ENCODE data around the gene EYA2.

EYA2 gene

DNA sequence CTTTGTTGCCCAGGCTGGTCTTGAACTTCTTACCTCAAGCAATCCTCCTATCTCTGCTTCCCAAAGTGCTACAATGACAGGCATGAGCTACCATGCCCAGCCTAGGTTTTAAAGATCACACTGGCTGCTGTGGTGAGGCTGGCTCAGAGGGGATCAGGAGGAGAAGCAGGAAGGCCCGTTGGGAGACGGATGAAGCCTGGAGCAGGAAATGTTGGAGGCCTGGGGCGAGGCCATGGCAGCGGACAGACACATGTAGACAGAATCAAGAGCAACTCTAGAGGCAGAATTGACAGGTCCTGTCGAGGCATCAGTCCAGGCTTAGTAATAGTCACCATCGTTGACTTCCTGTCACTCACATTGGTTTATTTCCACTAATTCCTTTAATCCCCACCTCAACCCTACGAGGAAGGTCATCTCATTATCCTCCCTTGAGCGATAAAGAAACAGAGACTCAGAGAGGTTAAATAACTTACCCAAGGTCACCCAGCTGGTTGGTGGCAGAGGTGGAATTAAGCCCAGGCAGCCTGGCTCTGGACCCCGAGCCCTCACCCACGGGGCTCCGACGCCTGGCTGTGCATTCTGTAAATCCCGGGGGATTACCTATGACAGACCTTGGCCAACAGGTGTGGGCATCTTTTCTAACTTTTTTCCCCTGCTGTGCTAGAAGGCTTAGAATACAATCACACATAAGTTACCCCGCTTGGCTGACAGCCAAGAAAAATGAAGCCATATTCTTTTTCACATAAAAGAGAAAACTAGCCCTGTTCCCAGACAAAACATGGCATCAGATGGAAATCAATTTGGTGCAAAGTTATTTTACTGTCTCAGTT is 113.4 kb downstream of the EYA2 start:
- no peak for DNase-seq (ENCODE audit: low read depth)

DNA sequence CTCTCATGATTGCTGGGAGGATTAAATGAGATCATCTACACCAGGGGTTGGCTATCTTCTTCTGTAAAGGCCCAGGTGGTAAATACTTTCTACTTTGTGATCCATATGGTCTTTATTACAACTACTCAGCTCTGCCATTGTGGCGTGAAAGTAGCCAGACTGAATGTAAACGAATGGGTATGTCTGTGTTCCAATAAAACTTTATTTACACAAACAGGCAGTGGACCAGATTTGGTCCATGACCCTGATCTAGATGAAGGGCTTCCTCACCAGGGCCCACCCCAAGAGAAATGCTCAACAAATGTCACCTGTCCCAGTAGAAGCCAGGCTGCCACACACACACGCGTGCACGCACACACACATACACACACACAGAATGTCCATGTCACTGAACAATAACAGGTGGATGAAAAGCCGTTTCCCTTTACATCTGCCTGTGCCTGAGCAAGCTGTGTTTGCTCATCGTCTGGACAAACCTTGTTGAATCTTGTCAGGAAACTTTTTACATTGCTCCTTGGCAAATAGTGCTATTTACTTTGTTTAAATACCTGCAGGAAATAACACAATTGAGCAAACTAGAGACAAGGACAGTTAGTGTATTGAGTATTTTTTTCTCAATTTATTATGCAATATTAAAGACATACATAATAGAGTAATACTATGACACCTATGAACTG is 114.3 kb downstream of the EYA2 start:
- no peak for DNase-seq (ENCODE audit: low read depth)

DNA sequence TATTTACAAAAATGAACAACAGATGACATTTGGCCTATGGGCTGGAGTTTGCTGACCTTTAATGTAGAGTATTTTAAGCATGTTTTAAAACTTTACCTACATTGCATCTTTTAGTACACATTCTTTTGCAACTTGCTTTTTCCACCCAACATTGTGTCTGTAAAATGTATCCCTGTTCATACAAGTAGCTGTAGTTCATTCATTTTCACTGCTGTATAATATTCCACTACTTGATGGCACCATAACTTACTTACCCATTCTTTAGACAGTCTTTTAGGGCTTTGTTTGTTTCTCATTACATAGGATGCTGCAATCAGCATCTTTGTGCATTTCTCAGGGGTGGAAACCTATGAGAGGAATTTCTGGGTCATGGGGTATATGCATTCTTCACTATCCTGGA is 115.1 kb downstream of the EYA2 start:
- DNase-seq (ENCODE audit: low read depth) = no peak

- DNase-seq (ENCODE audit: low read depth) = no peak
Observed at GRCh38 chr20:47011984-47012383, 117.3 kb downstream of the EYA2 start.

- DNase-seq (ENCODE audit: low read depth) = no peak
Observed at GRCh38 chr20:47013606-47014005, 119.0 kb downstream of the EYA2 start.

GRCh38 chr20:47016068-47016664 is 121.5 kb downstream of the EYA2 start:
- DNase-seq (ENCODE audit: low read depth) = no peak

- DNase-seq (ENCODE audit: low read depth) = no peak
Observed at GRCh38 chr20:47018381-47018780, 123.7 kb downstream of the EYA2 start.

DNA sequence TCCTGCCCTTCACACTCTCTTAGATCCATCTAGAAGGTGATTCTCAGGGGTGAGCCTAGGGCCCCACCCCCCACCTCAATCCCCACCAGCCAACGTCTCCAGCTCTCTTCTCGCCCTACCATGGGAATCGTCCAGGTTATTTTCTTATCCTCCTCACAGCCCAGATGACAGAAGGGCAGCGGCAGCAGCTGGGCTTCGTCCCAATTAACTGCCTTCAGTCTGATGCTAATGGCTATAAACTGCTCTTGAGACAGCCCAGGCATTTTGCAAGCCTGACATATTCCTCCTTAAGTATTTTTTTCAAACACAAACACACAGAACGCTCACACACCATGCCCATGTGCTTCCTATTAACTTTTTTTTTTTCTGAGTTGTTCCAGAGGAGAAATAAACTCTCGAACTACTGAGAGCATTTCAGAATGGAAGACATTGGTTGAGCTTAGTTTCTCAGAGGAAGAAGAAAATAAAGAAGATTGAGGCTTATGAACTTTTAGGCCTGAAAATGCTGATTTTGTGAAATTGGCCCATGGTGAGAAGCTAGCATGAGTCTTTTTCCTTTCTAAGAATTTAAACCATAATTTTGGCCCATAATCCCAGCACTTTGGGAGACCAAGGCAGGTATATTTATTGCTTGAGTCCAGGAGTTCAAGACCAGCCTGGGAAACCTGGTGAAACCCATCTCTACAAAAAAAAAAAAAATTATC is 124.6 kb downstream of the EYA2 start:
- peak; percentile 88 for DNase-seq (ENCODE audit: low read depth)

GRCh38 chr20:47020231-47020630 is 125.6 kb downstream of the EYA2 start:
- DNase-seq (ENCODE audit: low read depth) = peak; percentile 21

- DNase-seq (ENCODE audit: low read depth) = no peak
Observed at GRCh38 chr20:47021850-47022249, 127.2 kb downstream of the EYA2 start.

GRCh38 chr20:47024461-47024937 is 129.9 kb downstream of the EYA2 start:
- peak; percentile 53 for DNase-seq (ENCODE audit: low read depth)

- no peak for DNase-seq (ENCODE audit: low read depth)
Observed at GRCh38 chr20:47027042-47027441, 132.4 kb downstream of the EYA2 start.

DNA sequence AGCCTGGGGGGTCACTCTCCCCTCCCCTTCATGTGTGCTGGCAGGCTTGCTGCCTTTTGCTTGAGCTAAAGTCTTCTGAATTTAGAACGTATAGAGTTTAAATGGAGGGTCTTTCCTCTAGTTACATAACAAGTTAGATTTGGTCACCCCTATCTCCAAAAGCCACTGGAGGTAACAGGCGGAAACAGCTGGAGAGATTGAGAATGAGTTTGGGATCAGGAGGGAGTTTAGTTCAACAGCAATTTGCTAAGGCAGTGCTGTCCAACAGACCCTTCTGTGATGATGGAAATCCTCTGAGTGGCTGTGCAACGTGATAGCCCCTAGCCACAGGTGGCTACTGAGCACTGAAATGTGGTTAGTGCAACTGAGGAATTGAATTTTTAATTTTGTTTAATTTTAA is 132.8 kb downstream of the EYA2 start:
- DNase-seq (ENCODE audit: low read depth) = no peak

DNA sequence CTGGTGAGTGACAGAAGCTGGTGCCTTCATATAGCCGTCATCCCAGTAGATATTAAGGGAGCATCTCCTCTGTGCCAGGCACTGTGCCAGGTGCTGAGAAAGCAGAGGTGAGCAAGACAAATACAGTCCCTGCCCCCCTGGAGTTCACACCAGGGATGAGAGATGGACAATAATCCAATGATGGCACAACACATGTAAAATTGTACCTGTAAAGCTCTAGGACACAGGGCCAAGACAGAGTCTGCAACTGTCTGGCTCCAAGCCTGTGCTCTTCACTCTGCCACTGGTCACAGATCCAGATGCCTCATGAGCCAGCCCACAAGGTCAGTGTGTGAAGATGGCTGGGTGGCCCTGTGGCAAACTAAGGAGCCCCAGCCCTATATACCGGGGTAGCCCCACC is 133.8 kb downstream of the EYA2 start:
- no peak for DNase-seq (ENCODE audit: low read depth)

DNA sequence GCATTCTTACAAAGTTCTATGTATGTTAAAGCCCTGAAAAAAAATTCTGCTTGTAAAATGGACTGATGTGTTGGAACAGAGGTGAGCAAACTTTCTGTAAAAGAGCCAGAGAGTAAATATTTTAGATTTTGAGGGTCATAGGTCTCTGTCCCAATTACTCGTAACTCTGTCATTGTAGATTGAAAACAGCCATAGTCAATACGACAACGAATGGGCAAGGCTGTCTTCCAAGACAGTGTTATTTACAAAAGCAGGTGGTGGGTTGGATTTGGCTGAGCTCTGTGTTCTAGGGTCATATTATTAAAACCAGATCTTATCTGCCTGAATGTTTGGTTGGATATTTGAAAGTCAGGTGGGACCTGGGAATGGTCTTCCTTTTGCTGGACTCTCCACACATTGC is 135.2 kb downstream of the EYA2 start:
- DNase-seq (ENCODE audit: low read depth) = no peak

- DNase-seq (ENCODE audit: low read depth) = no peak
Observed at GRCh38 chr20:47030271-47030810, 135.7 kb downstream of the EYA2 start.

GRCh38 chr20:47031004-47031403 is 136.4 kb downstream of the EYA2 start:
- DNase-seq (ENCODE audit: low read depth) = no peak

DNA sequence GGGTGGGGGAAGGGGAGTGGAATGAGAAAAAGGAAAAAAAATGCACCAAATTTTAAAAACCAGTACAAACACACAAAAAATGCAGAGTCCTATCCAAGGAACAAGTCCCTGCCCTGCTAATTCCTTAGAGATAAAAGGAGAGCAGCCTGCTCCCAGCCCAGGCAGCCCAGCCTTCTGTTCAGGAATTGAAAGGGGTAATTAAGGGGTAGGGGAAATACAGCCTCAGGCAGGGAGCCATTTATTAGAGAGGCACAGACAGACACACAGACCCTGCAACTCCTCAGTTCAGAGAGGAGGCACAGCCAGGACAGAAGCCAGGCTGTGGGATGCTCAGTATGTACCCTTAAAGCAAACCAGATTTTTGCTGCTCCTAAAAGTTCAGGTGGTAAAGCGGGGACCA is 137.2 kb downstream of the EYA2 start:
- DNase-seq (ENCODE audit: low read depth) = no peak

DNA sequence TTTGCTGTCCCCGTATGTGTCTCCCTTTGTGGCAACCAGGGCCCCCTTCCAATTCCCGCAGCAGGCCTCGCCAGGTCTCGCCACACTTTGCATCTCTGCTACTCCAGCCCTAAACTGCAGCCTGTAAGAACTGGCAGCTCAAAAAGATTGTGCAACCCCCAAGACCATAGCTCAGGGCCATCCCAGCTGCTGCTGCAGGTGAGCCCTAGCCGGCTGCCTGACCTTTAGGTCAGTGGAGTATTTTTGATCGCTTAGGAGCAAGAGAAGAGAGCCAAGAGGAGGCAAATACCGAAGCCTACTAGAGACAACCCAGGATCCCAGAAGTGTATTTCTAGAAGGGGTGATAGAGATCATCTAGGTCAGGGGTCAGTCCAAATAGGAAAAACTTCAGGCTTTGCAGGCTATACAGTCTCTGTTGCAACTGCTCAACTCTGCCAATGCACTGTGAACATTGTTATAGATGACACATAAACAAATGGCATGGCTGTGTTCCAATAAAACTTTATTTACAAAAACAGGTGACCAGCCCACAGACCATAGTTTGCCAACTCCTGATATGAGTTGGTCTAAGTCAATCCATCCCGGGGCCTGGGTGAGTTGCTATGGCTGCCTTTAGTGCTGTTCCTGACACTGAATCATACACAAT is 138.4 kb downstream of the EYA2 start:
- DNase-seq (ENCODE audit: low read depth) = no peak

DNA sequence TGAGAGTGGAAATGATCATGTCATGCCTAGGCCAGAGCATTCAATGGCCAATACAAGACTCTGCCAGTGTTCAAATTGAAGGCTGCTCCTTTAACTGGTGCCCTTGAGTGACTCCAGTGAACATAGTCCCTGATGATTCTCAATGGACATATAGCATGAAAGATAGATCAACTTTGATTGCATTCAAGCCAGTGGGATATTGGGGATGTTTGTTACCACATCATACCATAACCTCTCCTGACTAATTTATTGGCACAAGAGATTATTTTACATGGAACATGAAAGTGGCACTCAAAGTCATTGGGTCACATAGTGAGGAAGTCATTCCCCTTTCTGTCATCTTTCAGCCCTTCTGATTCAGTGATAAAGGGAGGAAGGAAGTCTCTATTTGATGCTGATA is 139.0 kb downstream of the EYA2 start:
- DNase-seq (ENCODE audit: low read depth) = no peak

- no peak for DNase-seq (ENCODE audit: low read depth)
Observed at GRCh38 chr20:47035026-47035590, 140.5 kb downstream of the EYA2 start.

All from fibroblast of the conjunctiva (primary cell).